ENCODE results near the gene KIF1B. TPM values are rescaled to one million over a fixed set of nuclear protein-coding genes. Genes with fewer than 3 reads are reported as not detected.

The KIF1B gene
- total RNA-seq, 4 donors from 2014 or later, result 53.0 to 78.2 (median 64.8) TPM

DNA sequence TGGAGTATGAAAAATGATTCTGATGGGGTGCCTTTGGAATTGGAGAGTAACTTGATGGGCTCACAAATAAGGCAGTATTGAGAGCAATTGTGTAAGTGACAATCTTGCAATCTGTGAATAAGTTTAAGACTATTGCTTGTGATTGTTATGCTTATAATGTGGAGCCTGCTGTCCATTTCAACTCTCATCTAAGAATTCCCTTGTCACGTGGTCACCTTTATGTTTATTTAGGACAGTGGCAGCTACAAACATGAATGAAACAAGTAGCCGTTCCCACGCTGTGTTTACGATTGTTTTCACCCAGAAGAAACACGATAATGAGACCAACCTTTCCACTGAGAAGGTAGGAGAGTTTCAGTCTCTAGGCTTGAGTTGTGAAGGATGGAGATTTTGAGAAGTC is 57.6 kb downstream of the KIF1B start:
- H3K4me1 ChIP-seq, result peaks cover 6 to 10% (median 8%) of the 10 kb centered on the region in 4 donors
- TF ChIP-seq, protein P1, sequence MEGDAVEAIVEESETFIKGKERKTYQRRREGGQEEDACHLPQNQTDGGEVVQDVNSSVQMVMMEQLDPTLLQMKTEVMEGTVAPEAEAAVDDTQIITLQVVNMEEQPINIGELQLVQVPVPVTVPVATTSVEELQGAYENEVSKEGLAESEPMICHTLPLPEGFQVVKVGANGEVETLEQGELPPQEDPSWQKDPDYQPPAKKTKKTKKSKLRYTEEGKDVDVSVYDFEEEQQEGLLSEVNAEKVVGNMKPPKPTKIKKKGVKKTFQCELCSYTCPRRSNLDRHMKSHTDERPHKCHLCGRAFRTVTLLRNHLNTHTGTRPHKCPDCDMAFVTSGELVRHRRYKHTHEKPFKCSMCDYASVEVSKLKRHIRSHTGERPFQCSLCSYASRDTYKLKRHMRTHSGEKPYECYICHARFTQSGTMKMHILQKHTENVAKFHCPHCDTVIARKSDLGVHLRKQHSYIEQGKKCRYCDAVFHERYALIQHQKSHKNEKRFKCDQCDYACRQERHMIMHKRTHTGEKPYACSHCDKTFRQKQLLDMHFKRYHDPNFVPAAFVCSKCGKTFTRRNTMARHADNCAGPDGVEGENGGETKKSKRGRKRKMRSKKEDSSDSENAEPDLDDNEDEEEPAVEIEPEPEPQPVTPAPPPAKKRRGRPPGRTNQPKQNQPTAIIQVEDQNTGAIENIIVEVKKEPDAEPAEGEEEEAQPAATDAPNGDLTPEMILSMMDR (IDR thresholded peaks at IDR 0.05), result no peak
- no peak for TF ChIP-seq POLR2A (IDR thresholded peaks at IDR 0.05; ENCODE audit: low read depth)
- no peak for TF ChIP-seq EP300 (IDR thresholded peaks at IDR 0.05)
- no peak for TF ChIP-seq POLR2AphosphoS5 (IDR thresholded peaks at IDR 0.05)
- no peak overlapping the region for H3K4me3 ChIP-seq
- 89% methylated on average over 5 of the region's 5 CpGs for WGBS
- H3K27me3 ChIP-seq, result no peaks in the 10 kb centered on the region
- no peak overlapping the region for H3K27ac ChIP-seq (replicated peaks in 1 of 4)
- no peaks in the 10 kb centered on the region for H3K9me3 ChIP-seq
- no peak for DNase-seq (ENCODE audit: extremely low spot score)
- peaks cover 18 to 66% (median 47%) of the 10 kb centered on the region in 4 donors for H3K36me3 ChIP-seq
- intact Hi-C loops (cut with DNase I), result no loop called here

DNA sequence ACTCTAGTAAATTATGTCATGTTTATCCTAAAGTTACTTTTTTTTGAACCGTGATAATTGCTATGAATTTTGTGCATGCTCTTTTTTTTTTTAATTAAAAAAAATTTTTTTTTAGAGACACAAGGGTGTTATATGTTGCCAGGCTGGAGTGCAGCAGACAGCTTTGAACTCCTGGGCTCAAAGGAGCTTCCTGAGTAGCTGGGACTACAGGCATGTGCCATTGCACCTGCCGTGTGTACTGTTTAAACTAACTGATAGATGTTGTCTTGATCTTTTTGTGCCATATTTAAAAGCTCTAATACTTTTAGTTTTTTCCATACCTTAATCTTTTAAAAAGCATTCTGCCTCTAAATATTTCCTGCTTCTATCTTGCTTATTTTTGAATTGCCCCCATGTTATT is 60.7 kb downstream of the KIF1B start:
- Histone ChIP-seq H3K4me1 (peaks cover 6 to 10% (median 8%) of the 10 kb centered on the region in 4 donors), H3K9me3 (no peaks in the 10 kb centered on the region), H3K27ac (replicated peaks in 1 of 4) (no peak overlapping the region), H3K4me3 (no peak overlapping the region), H3K27me3 (no peaks in the 10 kb centered on the region), H3K36me3 (peaks cover 3 to 57% (median 38%) of the 10 kb centered on the region in 4 donors)
- 88% methylated on average over 2 of the region's 2 CpGs for WGBS
- intact Hi-C loops (cut with DNase I), result no loop called here
- TF ChIP-seq, protein P1 (IDR thresholded peaks at IDR 0.05), result no peak
- no peak for TF ChIP-seq POLR2A (IDR thresholded peaks at IDR 0.05; ENCODE audit: low read depth)
- TF ChIP-seq EP300 (IDR thresholded peaks at IDR 0.05), result no peak
- TF ChIP-seq POLR2AphosphoS5 (IDR thresholded peaks at IDR 0.05), result no peak
- DNase-seq (ENCODE audit: extremely low spot score), result no peak

DNA sequence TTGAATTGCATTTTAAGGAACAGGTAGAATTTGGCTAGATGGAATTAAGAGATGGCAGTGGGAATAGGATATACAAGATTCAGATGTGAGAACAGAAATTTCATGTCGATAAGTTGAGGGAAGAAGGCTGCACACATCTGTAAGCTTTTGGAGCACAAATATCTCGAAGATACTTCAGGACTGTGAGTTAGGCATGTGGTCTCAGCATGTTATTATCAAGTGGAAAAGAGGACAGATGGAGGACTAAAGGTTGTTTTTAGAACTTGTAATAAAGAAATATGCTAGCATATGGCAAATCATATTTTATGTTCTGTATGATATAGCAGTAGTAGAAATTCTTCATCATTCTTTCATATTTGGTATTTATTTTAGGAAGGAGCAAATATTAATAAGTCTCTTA is 61.5 kb downstream of the KIF1B start:
- H3K4me3 ChIP-seq, result no peak overlapping the region
- intact Hi-C loops (cut with DNase I), result no loop called here
- H3K36me3 ChIP-seq, result peaks cover 3 to 63% (median 43%) of the 10 kb centered on the region in 4 donors

DNA sequence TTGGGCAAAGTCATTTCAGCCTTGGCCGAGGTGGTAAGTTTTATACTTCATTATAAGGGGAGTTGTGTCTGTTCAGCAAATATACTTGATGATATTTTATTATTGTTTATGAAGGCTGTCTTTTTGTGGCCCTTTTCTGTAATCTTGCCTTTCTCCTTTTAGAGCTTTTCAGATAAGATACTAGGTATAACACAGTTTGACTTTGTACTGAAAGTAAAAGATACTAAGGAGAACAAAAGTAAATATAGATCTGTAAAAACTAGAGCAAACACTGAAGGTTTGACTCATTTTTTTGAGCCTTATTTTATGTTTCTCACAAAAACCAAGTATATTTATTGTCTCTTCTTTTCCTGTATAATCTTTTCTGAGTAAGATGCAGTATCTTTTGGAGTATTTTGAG is 61.9 kb downstream of the KIF1B start:
- 86% methylated on average over 1 of the region's 1 CpG for WGBS
- Histone ChIP-seq H3K27me3 (no peaks in the 10 kb centered on the region), H3K4me1 (peaks cover 4 to 7% (median 6%) of the 10 kb centered on the region in 4 donors), H3K4me3 (no peak overlapping the region), H3K9me3 (no peaks in the 10 kb centered on the region), H3K27ac (replicated peaks in 1 of 4) (no peak overlapping the region), H3K36me3 (peaks cover 7 to 63% (median 45%) of the 10 kb centered on the region in 4 donors)
- DNase-seq (ENCODE audit: extremely low spot score), result no peak
- intact Hi-C loops (cut with DNase I), result no loop called here
- no peak for TF ChIP-seq POLR2AphosphoS5 (IDR thresholded peaks at IDR 0.05)
- no peak for TF ChIP-seq POLR2A (IDR thresholded peaks at IDR 0.05; ENCODE audit: low read depth)
- no peak for TF ChIP-seq EP300 (IDR thresholded peaks at IDR 0.05)
- TF ChIP-seq, protein P1 (IDR thresholded peaks at IDR 0.05), result no peak

More for the DNA sequence above, 61.5 kb downstream of the KIF1B start:
- 96% methylated on average over 2 of the region's 2 CpGs for WGBS
- DNase-seq (ENCODE audit: extremely low spot score), result no peak
- TF ChIP-seq, protein P1 (IDR thresholded peaks at IDR 0.05), result no peak
- TF ChIP-seq EP300 (IDR thresholded peaks at IDR 0.05), result no peak
- no peak for TF ChIP-seq POLR2A (IDR thresholded peaks at IDR 0.05; ENCODE audit: low read depth)
- no peak for TF ChIP-seq POLR2AphosphoS5 (IDR thresholded peaks at IDR 0.05)
- Histone ChIP-seq H3K27ac (replicated peaks in 1 of 4) (no peak overlapping the region), H3K4me1 (peaks cover 6 to 9% (median 8%) of the 10 kb centered on the region in 4 donors), H3K9me3 (no peaks in the 10 kb centered on the region), H3K27me3 (no peaks in the 10 kb centered on the region)

DNA sequence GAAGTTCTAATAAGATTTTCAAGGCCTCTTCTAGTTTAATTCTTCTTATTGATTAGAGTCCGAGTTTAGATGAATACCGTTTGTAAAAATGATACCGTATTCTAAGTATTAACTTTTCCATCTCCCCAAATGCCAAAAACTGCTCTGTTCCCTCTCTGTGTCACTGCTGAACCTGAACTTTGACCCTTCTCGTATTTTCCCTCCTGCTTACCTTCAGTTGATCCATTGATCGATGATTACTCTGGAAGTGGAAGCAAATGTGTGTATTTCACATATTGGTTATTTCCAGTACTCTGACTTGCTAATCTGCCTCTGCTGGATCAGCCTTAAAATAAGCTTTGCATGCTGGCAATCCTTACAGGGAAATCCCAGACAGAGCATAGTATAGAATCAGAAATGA is 68.5 kb downstream of the KIF1B start:
- H3K36me3 ChIP-seq, result peaks cover 30 to 89% (median 64%) of the 10 kb centered on the region in 4 donors
- WGBS, result 89% methylated on average over 5 of the region's 5 CpGs
- intact Hi-C loops (cut with DNase I), result no loop called here

More for the DNA sequence above, 68.5 kb downstream of the KIF1B start:
- Histone ChIP-seq H3K27ac (replicated peaks in 1 of 4) (no peak overlapping the region), H3K9me3 (no peaks in the 10 kb centered on the region), H3K27me3 (no peaks in the 10 kb centered on the region), H3K4me1 (peaks cover 0 to 8% (median 6%) of the 10 kb centered on the region in 4 donors), H3K4me3 (no peak overlapping the region)
- no peak for DNase-seq (ENCODE audit: extremely low spot score)
- TF ChIP-seq POLR2AphosphoS5 (IDR thresholded peaks at IDR 0.05) (no peak), POLR2A (IDR thresholded peaks at IDR 0.05; ENCODE audit: low read depth) (no peak), EP300 (IDR thresholded peaks at IDR 0.05) (no peak)
- TF ChIP-seq, protein P1 (IDR thresholded peaks at IDR 0.05), result no peak
